Activated CD8-positive, alpha-beta T cell treated with anti-CD3 and anti-CD28 coated beads for 36 hours (primary cell): ENCODE data around the gene TRPC5OS. TPM values are rescaled to one million over a fixed set of nuclear protein-coding genes. Genes with fewer than 3 reads are reported as not detected.

ENCODE experiments used
- ATAC-seq: fragments of 200-7000 bp; cut with Tn5 transposase; one replicate; pipeline ENCODE4 v1.10.0; 2021; ENCODE audit warnings: mild to moderate bottlenecking, moderate library complexity
- CTCF ChIA-PET: fragments of 350-600 bp; sonication (Branson Sonifier 250); formaldehyde crosslinking; loops from one replicate; lab custom pipeline; 2021; ENCODE audit warnings: antibody characterized with exemption; lab: Charles Lee
- POLR2A ChIA-PET: fragments of 350-600 bp; sonication (Branson Sonifier 250); formaldehyde crosslinking; loops from one replicate; lab custom pipeline; 2021; ENCODE audit warnings: antibody characterized with exemption; lab: Charles Lee
- DNase-seq: peaks from one replicate; pipeline ENCODE4 v3.0.0-alpha.2; 2020
- H3K27ac Mint-ChIP-seq: one replicate; pipeline ENCODE4 v1.8.0; 2021; ENCODE audit warnings: mild to moderate bottlenecking, mixed read lengths
- H3K27me3 Mint-ChIP-seq: one replicate; pipeline ENCODE4 v1.8.0; 2021; ENCODE audit warnings: mixed read lengths
- H3K36me3 Mint-ChIP-seq: one replicate; pipeline ENCODE4 v1.8.0; 2021; ENCODE audit warnings: low read depth, mixed read lengths
- H3K4me1 Mint-ChIP-seq: one replicate; pipeline ENCODE4 v1.8.0; 2021; ENCODE audit warnings: low read depth, mixed read lengths
- H3K4me3 Mint-ChIP-seq: one replicate; pipeline ENCODE4 v1.8.0; 2021; ENCODE audit warnings: mild to moderate bottlenecking, moderate library complexity, mixed read lengths
- H3K9me3 Mint-ChIP-seq: one replicate; pipeline ENCODE4 v1.8.0; 2021; ENCODE audit warnings: mixed read lengths
- CTCF ChIP-seq: fragments of 200-600 bp; IDR thresholded peaks from one replicate; pipeline ENCODE4 v1.8.0; 2022; ENCODE audit warnings: antibody characterized with exemption, mild to moderate bottlenecking
- intact Hi-C: fragments of 100-400 bp; cut with micrococcal nuclease; formaldehyde crosslinking; loops from one replicate; pipeline ENCODE4 v1.10.0; 2022
- total RNA-seq, 2 experiments: library from RNA; stranded (reverse); gene quantifications; one replicate each; pipeline ENCODE4 v1.2.3, GENCODE V29; 2021

The TRPC5OS gene
- total RNA-seq, 2 experiments from 2014 or later = not detected

GRCh38 chrX:111917591-111917990, 41.6 kb downstream of the TRPC5OS start:
- Mint-ChIP-seq H3K4me3 (no peak overlapping the region), H3K27ac (no peak overlapping the region), H3K36me3 (no peaks in the 10 kb centered on the region), H3K4me1 (no peaks in the 10 kb centered on the region), H3K27me3 (no peaks in the 10 kb centered on the region), H3K9me3 (no peaks in the 10 kb centered on the region)
- intact Hi-C loops = no loop called here
- ChIA-PET POLR2A (no interaction called here), CTCF (no interaction called here)
- DNase-seq = no peak
- TF ChIP-seq CTCF = no peak
- no peak for ATAC-seq

- POLR2A ChIA-PET = no interaction called here
- H3K27ac Mint-ChIP-seq = no peak overlapping the region
- H3K4me1 Mint-ChIP-seq = no peaks in the 10 kb centered on the region
- no peaks in the 10 kb centered on the region for H3K27me3 Mint-ChIP-seq
- DNase-seq (no peak), ATAC-seq (no peak)
- H3K36me3 Mint-ChIP-seq = no peaks in the 10 kb centered on the region
- intact Hi-C loops = no loop called here
- CTCF ChIA-PET = no interaction called here
- no peaks in the 10 kb centered on the region for H3K9me3 Mint-ChIP-seq
- no peak for TF ChIP-seq CTCF
- H3K4me3 Mint-ChIP-seq = no peak overlapping the region
Observed at GRCh38 chrX:111928456-111928855, 52.5 kb downstream of the TRPC5OS start.

Other genes starting within 250 kb of the TRPC5OS start
- gene ALG13, start 195.0 kb upstream of the TRPC5OS start, total RNA-seq = 10 to 100 TPM; 51.9 to 53.3 TPM
- gene TRPC5, start 206.6 kb downstream of the TRPC5OS start, total RNA-seq = not detected
- gene RTL4, start 206.8 kb downstream of the TRPC5OS start, total RNA-seq = not detected